ENCODE measurements around the gene AMH. TPM values are rescaled to one million over a fixed set of nuclear protein-coding genes. Genes with fewer than 3 reads are reported as not detected.

The AMH gene
- total and polyA plus RNA-seq, 2 of the 13 experiments (the other 11 are each of a cell fraction or from before 2014, with no cell fraction given) = 0.03 to 0.18 TPM

DNA sequence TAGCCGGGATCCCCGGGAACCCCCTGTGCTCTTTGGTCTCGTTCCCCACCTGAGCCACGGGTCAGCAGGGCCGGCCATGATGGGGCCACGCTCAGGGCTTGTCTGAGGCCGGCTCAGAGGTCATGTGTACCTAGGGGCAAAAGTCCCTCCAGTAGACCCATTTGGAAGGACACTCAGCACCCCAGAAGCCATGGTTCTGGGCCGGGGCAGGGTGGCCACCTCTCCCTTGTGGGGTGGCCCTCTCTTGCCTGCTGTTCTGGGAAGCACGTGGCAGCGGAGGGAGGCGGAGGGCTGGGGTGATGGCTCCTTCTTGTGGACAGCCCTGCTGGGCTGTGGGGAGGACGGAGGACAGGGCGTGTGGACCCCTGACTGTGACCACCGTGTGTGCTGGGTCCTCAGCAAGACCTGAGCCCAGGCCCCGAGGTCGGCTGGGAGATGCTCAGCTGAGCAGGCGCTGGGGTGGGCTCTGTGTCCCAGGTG, 39.3 kb downstream of the AMH start (continued):
- TF ChIP-seq KMT2A (CRISPR knock-in tag; IDR thresholded peaks at IDR 0.05) (no peak; the same call in 1 of the 2 replicates), PHF21A (CRISPR knock-in tag; IDR thresholded peaks at IDR 0.05) (peak; percentile 69; the same call in 1 of the 2 replicates), REPIN1 (CRISPR knock-in tag; IDR thresholded peaks at IDR 0.05; ENCODE audit: borderline replicate concordance, low read depth) (no peak), RXRA (CRISPR knock-in tag; IDR thresholded peaks at IDR 0.05) (peak; percentile 71; the same call in 1 of the 2 replicates), ZNF3 (CRISPR knock-in tag; IDR thresholded peaks at IDR 0.05) (no peak), ZNF839 (CRISPR knock-in tag; IDR thresholded peaks at IDR 0.05; ENCODE audit: borderline replicate concordance) (0 out of 2 replicates have a peak, but pooled peaks have one; percentile 5), ZNF343 (CRISPR knock-in tag; IDR thresholded peaks at IDR 0.05) (0 out of 2 replicates have a peak, but pooled peaks have one; percentile 27), ZNF670 (CRISPR knock-in tag; IDR thresholded peaks at IDR 0.05; ENCODE audit: borderline replicate concordance) (no peak), ZNF772 (CRISPR knock-in tag; IDR thresholded peaks at IDR 0.05) (no peak), ZNF510 (CRISPR knock-in tag; IDR thresholded peaks at IDR 0.05; ENCODE audit: low read depth) (no peak), ZNF138 (CRISPR knock-in tag; IDR thresholded peaks at IDR 0.05; ENCODE audit: low read depth) (no peak), ERF (CRISPR knock-in tag; IDR thresholded peaks at IDR 0.05) (0 out of 2 replicates have a peak, but pooled peaks have one; percentile 39), NFIB (CRISPR knock-in tag; IDR thresholded peaks at IDR 0.05; ENCODE audit: borderline replicate concordance) (peak; percentile 81; the same call in 1 of the 2 replicates)
- TF ChIP-seq, protein P1, sequence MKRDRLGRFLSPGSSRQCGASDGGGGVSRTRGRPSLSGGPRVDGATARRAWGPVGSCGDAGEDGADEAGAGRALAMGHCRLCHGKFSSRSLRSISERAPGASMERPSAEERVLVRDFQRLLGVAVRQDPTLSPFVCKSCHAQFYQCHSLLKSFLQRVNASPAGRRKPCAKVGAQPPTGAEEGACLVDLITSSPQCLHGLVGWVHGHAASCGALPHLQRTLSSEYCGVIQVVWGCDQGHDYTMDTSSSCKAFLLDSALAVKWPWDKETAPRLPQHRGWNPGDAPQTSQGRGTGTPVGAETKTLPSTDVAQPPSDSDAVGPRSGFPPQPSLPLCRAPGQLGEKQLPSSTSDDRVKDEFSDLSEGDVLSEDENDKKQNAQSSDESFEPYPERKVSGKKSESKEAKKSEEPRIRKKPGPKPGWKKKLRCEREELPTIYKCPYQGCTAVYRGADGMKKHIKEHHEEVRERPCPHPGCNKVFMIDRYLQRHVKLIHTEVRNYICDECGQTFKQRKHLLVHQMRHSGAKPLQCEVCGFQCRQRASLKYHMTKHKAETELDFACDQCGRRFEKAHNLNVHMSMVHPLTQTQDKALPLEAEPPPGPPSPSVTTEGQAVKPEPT (CRISPR knock-in tag; IDR thresholded peaks at IDR 0.05; ENCODE audit: low read depth) = no peak
- TF ChIP-seq, protein P2, sequence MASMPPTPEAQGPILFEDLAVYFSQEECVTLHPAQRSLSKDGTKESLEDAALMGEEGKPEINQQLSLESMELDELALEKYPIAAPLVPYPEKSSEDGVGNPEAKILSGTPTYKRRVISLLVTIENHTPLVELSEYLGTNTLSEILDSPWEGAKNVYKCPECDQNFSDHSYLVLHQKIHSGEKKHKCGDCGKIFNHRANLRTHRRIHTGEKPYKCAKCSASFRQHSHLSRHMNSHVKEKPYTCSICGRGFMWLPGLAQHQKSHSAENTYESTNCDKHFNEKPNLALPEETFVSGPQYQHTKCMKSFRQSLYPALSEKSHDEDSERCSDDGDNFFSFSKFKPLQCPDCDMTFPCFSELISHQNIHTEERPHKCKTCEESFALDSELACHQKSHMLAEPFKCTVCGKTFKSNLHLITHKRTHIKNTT (CRISPR knock-in tag; IDR thresholded peaks at IDR 0.05) = no peak
- TF ChIP-seq, protein P3, sequence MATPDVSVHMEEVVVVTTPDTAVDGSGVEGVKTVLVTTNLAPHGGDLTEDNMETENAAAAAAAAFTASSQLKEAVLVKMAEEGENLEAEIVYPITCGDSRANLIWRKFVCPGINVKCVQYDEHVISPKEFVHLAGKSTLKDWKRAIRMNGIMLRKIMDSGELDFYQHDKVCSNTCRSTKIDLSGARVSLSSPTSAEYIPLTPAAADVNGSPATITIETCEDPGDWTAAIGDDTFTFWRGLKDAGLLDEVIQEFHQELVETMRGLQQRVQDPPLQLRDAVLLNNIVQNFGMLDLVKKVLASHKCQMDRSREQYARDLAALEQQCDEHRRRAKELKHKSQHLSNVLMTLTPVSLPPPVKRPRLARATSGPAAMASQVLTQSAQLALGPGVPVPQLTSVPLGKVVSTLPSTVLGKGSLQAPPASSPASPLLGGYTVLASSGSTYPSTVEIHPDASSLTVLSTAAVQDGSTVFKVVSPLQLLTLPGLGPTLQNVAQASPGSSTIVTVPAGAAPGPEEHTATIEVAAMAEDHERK (CRISPR knock-in tag; IDR thresholded peaks at IDR 0.05; ENCODE audit: low read depth) = no peak
- TF ChIP-seq, protein P4, sequence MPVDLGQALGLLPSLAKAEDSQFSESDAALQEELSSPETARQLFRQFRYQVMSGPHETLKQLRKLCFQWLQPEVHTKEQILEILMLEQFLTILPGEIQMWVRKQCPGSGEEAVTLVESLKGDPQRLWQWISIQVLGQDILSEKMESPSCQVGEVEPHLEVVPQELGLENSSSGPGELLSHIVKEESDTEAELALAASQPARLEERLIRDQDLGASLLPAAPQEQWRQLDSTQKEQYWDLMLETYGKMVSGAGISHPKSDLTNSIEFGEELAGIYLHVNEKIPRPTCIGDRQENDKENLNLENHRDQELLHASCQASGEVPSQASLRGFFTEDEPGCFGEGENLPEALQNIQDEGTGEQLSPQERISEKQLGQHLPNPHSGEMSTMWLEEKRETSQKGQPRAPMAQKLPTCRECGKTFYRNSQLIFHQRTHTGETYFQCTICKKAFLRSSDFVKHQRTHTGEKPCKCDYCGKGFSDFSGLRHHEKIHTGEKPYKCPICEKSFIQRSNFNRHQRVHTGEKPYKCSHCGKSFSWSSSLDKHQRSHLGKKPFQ (CRISPR knock-in tag; IDR thresholded peaks at IDR 0.05; ENCODE audit: insufficient replicate concordance) = no peak
- TF ChIP-seq, protein P5, sequence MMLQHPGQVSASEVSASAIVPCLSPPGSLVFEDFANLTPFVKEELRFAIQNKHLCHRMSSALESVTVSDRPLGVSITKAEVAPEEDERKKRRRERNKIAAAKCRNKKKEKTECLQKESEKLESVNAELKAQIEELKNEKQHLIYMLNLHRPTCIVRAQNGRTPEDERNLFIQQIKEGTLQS (CRISPR knock-in tag; IDR thresholded peaks at IDR 0.05) = no peak
- TF ChIP-seq, protein P6, sequence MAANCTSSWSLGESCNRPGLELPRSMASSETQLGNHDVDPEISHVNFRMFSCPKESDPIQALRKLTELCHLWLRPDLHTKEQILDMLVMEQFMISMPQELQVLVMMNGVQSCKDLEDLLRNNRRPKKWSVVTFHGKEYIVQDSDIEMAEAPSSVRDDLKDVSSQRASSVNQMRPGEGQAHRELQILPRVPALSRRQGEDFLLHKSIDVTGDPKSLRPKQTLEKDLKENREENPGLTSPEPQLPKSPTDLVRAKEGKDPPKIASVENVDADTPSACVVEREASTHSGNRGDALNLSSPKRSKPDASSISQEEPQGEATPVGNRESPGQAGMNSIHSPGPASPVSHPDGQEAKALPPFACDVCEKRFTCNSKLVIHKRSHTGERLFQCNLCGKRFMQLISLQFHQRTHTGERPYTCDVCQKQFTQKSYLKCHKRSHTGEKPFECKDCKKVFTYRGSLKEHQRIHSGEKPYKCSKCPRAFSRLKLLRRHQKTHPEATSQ (CRISPR knock-in tag; IDR thresholded peaks at IDR 0.05; ENCODE audit: borderline replicate concordance) = no peak
- TF ChIP-seq, protein P7, sequence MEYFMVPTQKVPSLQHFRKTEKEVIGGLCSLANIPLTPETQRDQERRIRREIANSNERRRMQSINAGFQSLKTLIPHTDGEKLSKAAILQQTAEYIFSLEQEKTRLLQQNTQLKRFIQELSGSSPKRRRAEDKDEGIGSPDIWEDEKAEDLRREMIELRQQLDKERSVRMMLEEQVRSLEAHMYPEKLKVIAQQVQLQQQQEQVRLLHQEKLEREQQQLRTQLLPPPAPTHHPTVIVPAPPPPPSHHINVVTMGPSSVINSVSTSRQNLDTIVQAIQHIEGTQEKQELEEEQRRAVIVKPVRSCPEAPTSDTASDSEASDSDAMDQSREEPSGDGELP (IDR thresholded peaks at IDR 0.05; ENCODE audit: borderline replicate concordance, low read depth) = peak; percentile 56; the same call in 1 of the 2 replicates

All from HepG2 (cell line).